CD4-positive, alpha-beta T cell (primary cell): ENCODE data around the gene PKP1. TPM values are rescaled to one million over a fixed set of nuclear protein-coding genes. Genes with fewer than 3 reads are reported as not detected.

Experiments
- ATAC-seq: fragments of 200-7000 bp; cut with Tn5 transposase; one replicate; pipeline ENCODE4 v1.10.0; 2022; ENCODE audit warnings: mild to moderate bottlenecking; ENCODE audit not compliant: poor library complexity
- CTCF ChIA-PET: fragments of 350-600 bp; sonication (Branson Sonifier 250); formaldehyde crosslinking; loops from one replicate; lab custom pipeline; 2021; ENCODE audit warnings: antibody characterized with exemption, inconsistent platforms; lab: Charles Lee
- POLR2A ChIA-PET: fragments of 350-600 bp; sonication (Branson Sonifier 250); formaldehyde crosslinking; loops from one replicate; lab custom pipeline; 2021; ENCODE audit warnings: antibody characterized with exemption, inconsistent platforms; lab: Charles Lee
- DNase-seq, 14 experiments: peaks; one replicate each; pipeline ENCODE4 v3.0.0-alpha.2; 2013 to 2020; ENCODE audit warnings: mixed read lengths in 2 of 14
- H3K27ac ChIP-seq, 2 donors: one replicate each; pipeline versions ENCODE4 v1.5.1 to v1.7.0; 2013; ENCODE audit warnings: low read length in 2 of 2, low read depth in 1 of 2, mild to moderate bottlenecking in 1 of 2
- H3K27me3 ChIP-seq, 2 experiments: 1 replicate in 1 of 2; 2 replicates in 1 of 2; pipeline versions ENCODE4 v1.6.1 to v1.7.0; 2013; ENCODE audit warnings: low read length in 2 of 2, control low read depth in 1 of 2, mild to moderate bottlenecking in 1 of 2, moderate library complexity in 1 of 2; ENCODE audit not compliant: insufficient read depth in 2 of 2, control insufficient read depth in 1 of 2
- H3K36me3 ChIP-seq: one replicate; pipeline ENCODE4 v1.6.1; 2013; ENCODE audit warnings: low read length, control low read depth; ENCODE audit not compliant: insufficient read depth
- H3K4me1 ChIP-seq: one replicate; pipeline ENCODE4 v1.6.1; 2013; ENCODE audit warnings: low read length, control low read depth; ENCODE audit not compliant: insufficient read depth
- H3K4me3 ChIP-seq: one replicate; pipeline ENCODE4 v1.5.1; 2013; ENCODE audit warnings: mild to moderate bottlenecking, low read length, moderate library complexity
- H3K9me3 ChIP-seq, 2 experiments: 1 replicate in 1 of 2; 2 replicates in 1 of 2; pipeline versions ENCODE4 v1.6.1 to v1.7.0; 2013; ENCODE audit warnings: low read length in 2 of 2, mild to moderate bottlenecking in 2 of 2, control low read depth in 1 of 2, moderate library complexity in 1 of 2; ENCODE audit not compliant: control insufficient read depth in 1 of 2, insufficient read depth in 1 of 2
- H3K27ac Mint-ChIP-seq: one replicate; pipeline ENCODE4 v1.8.0; 2020; ENCODE audit warnings: mixed read lengths
- H3K27me3 Mint-ChIP-seq: one replicate; pipeline ENCODE4 v1.8.0; 2021; ENCODE audit warnings: mixed read lengths
- H3K36me3 Mint-ChIP-seq: one replicate; pipeline ENCODE4 v1.8.0; 2021; ENCODE audit warnings: low read depth, mixed read lengths
- H3K4me1 Mint-ChIP-seq: one replicate; pipeline ENCODE4 v1.8.0; 2021; ENCODE audit warnings: low read depth, mixed read lengths
- H3K4me3 Mint-ChIP-seq: one replicate; pipeline ENCODE4 v1.8.0; 2020; ENCODE audit warnings: mild to moderate bottlenecking, mixed read lengths
- H3K9me3 Mint-ChIP-seq: one replicate; pipeline ENCODE4 v1.8.0; 2020; ENCODE audit warnings: mixed read lengths
- intact Hi-C, 2 experiments: fragments of 100-400 bp; cut with DNase I in 1 of 2; cut with micrococcal nuclease in 1 of 2; formaldehyde crosslinking; loops; one replicate each; pipeline versions ENCODE4 v1.15.1 to v1.9.0; 2023 to 2025; cut with DNase I, micrococcal nuclease
- total RNA-seq, 174 experiments: library from RNA in 2 of 174; stranded (reverse) in 2 of 174; gene quantifications; one replicate each; pipeline ENCODE4 v1.2.3 and lab custom pipeline; 2021 to 2026
- TF ChIP-seq, protein P1 (sequence below): fragments of 200-600 bp; IDR thresholded peaks from one replicate; pipeline ENCODE4 v1.8.0; 2022; ENCODE audit warnings: antibody characterized with exemption, mild to moderate bottlenecking

PKP1 gene
- total RNA-seq, 2 experiments from 2014 or later: not detected

DNA sequence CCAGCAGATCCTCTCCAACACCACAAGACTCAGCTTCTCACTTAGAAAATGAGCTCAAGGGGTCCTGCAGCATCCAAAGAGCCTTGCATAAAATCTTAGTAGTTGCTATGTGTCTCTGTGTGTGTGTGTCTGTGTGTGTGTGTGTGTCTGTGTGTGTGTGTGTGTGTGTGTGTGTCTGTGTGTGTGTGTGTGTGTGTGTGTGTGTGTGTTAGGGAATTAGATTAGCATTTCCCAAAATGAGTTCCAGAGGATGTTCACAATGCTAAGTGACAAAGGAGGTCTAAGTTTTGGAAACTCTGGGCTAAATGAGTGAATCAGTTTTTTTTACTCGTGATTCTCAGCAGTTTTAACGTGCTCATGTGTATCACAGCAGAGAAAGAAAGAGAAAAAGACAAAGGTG is 63.7 kb downstream of the PKP1 start:
- H3K36me3 Mint-ChIP-seq: no peaks in the 10 kb centered on the region
- Histone ChIP-seq H3K27me3 (peaks cover 2 to 12% of the 10 kb centered on the region in 2 experiments), H3K9me3 (no peaks in the 10 kb centered on the region), H3K36me3 (no peaks in the 10 kb centered on the region), H3K27ac (no peak overlapping the region), H3K4me3 (no peak overlapping the region), H3K4me1 (no peaks in the 10 kb centered on the region)
- ATAC-seq: no peak
- H3K27me3 Mint-ChIP-seq: peaks cover 31% of the 10 kb centered on the region
- POLR2A ChIA-PET: no interaction called here
- CTCF ChIA-PET: no interaction called here
- DNase-seq: no peak
- no peak overlapping the region for H3K4me3 Mint-ChIP-seq
- no peaks in the 10 kb centered on the region for H3K4me1 Mint-ChIP-seq
- H3K27ac Mint-ChIP-seq: no peak overlapping the region
- TF ChIP-seq, protein P1, sequence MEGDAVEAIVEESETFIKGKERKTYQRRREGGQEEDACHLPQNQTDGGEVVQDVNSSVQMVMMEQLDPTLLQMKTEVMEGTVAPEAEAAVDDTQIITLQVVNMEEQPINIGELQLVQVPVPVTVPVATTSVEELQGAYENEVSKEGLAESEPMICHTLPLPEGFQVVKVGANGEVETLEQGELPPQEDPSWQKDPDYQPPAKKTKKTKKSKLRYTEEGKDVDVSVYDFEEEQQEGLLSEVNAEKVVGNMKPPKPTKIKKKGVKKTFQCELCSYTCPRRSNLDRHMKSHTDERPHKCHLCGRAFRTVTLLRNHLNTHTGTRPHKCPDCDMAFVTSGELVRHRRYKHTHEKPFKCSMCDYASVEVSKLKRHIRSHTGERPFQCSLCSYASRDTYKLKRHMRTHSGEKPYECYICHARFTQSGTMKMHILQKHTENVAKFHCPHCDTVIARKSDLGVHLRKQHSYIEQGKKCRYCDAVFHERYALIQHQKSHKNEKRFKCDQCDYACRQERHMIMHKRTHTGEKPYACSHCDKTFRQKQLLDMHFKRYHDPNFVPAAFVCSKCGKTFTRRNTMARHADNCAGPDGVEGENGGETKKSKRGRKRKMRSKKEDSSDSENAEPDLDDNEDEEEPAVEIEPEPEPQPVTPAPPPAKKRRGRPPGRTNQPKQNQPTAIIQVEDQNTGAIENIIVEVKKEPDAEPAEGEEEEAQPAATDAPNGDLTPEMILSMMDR: no peak
- intact Hi-C loops: no loop called here
- no peaks in the 10 kb centered on the region for H3K9me3 Mint-ChIP-seq

DNA sequence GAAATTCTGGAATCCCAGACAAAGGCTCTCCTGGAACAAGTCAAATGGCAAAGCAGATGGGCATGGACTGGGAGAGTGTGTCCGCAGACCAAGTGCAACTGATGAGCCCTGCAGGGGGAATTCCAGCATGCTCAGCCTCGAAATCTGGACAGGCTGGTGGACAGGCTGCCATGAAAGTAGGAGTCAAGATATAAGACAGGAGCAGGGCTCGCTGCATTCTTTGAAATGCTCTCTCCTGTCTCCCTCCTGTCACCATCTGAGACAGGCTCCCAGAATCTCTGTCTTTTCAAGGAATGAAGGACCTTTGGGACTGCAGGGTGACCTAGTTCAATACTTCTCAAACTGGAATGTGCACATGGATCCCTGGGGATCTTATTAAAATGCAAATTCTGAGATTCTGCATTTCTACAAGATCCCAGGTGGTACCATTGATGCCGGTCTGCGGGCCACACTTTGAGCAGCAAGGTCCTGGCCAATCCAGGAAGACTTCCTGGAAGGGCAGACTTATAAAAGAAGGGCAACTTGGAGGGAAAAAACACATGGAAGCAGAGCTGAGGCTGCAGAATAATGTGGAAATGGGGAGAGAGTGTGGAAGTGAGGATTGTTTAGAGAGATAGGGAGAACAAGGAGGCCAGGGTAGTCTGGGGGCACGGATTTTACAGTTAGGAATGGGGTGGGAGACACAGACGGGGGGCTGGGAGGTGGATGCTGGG is 64.3 kb downstream of the PKP1 start:
- Mint-ChIP-seq H3K4me3 (no peak overlapping the region), H3K9me3 (no peaks in the 10 kb centered on the region), H3K27me3 (peaks cover 37% of the 10 kb centered on the region), H3K36me3 (no peaks in the 10 kb centered on the region), H3K27ac (no peak overlapping the region), H3K4me1 (no peaks in the 10 kb centered on the region)
- H3K4me3 ChIP-seq: no peak overlapping the region
- ChIA-PET CTCF (interaction anchor here (1.0 kb wide), 1 partner anchor 11 kb away, joined by 3 read pairs; no protein-coding TSS in a partner anchor), POLR2A (no interaction called here)
- H3K9me3 ChIP-seq: no peaks in the 10 kb centered on the region
- intact Hi-C loops: no loop called here
- DNase-seq (no peak), ATAC-seq (no peak)
- no peak overlapping the region for H3K27ac ChIP-seq
- TF ChIP-seq, protein P1: no peak
- peaks cover 2 to 12% of the 10 kb centered on the region in 2 experiments for H3K27me3 ChIP-seq
- no peaks in the 10 kb centered on the region for H3K36me3 ChIP-seq
- H3K4me1 ChIP-seq: no peaks in the 10 kb centered on the region

GRCh38 chr1:201348211-201348566 is 64.9 kb downstream of the PKP1 start:
- Mint-ChIP-seq H3K27me3 (peaks cover 39% of the 10 kb centered on the region), H3K36me3 (no peaks in the 10 kb centered on the region), H3K27ac (no peak overlapping the region), H3K4me3 (no peak overlapping the region), H3K9me3 (no peaks in the 10 kb centered on the region), H3K4me1 (no peaks in the 10 kb centered on the region)
- no peak overlapping the region for H3K4me3 ChIP-seq
- DNase-seq (peak in 3 of 14 experiments; percentile 4 to 26 (median 19)), ATAC-seq (no peak)
- H3K27me3 ChIP-seq: peaks cover 4 to 17% of the 10 kb centered on the region in 2 experiments
- intact Hi-C loops: no loop called here
- no peak overlapping the region for H3K27ac ChIP-seq
- CTCF ChIA-PET: interaction anchor here (1.0 kb wide), 1 partner anchor 11 kb away, joined by 3 read pairs; no protein-coding TSS in a partner anchor
- POLR2A ChIA-PET: no interaction called here
- no peaks in the 10 kb centered on the region for H3K4me1 ChIP-seq
- H3K9me3 ChIP-seq: no peaks in the 10 kb centered on the region
- TF ChIP-seq, protein P1: no peak
- no peaks in the 10 kb centered on the region for H3K36me3 ChIP-seq
